ENCODE data around the gene RPS17.

GRCh38 chr15:82570721-82571508, 30.7 kb upstream of the RPS17 start:
- TF ChIP-seq CREB1 (CRISPR knock-in tag; IDR thresholded peaks at IDR 0.05) (no peak), ZNF317 (CRISPR knock-in tag; IDR thresholded peaks at IDR 0.05; ENCODE audit: borderline replicate concordance, low read depth) (no peak), FOXJ3 (CRISPR knock-in tag; IDR thresholded peaks at IDR 0.05; ENCODE audit: borderline replicate concordance) (no peak), TP53 (CRISPR knock-in tag; IDR thresholded peaks at IDR 0.05) (no peak), TEAD4 (CRISPR knock-in tag; IDR thresholded peaks at IDR 0.05) (no peak), CTCF (IDR thresholded peaks at IDR 0.05) (no peak)

All from WTC11 (cell line).